Stomach (tissue), 9 donors: ENCODE data around the gene BRAF. TPM values are rescaled to one million over a fixed set of nuclear protein-coding genes. Genes with fewer than 3 reads are reported as not detected.
A peak's percentile ranks its signal among the peaks of the same experiment; 100 is the strongest.
"Not testable (repeated sequence)": the region's sequence is repeated elsewhere in the genome, so short reads cannot be mapped to it uniquely, and the experiment has no call there.

ENCODE experiments used
- DNase-seq, 2 donors: peaks; one replicate each; pipeline versions ENCODE4 v3.0.0 to v3.0.0-alpha.2; 2013 to 2019
- H3K27ac ChIP-seq, 5 donors: fragments of 200-600 bp in 4 of 5; sonication (generic) in 4 of 5; one replicate each; pipeline ENCODE4 v1.5.1; 2013 to 2019; ENCODE audit warnings: mild to moderate bottlenecking in 1 of 5, moderate library complexity in 1 of 5
- H3K27me3 ChIP-seq, 3 donors: fragments of 200-600 bp; sonication (generic); one replicate each; pipeline ENCODE4 v1.5.1; 2017 to 2019; ENCODE audit warnings: mixed run types in 1 of 3
- H3K36me3 ChIP-seq, 4 donors: fragments of 200-600 bp; sonication (generic); 1 replicate in 3 of 4; 2 replicates in 1 of 4; pipeline ENCODE4 v1.5.1; 2016 to 2019
- H3K4me1 ChIP-seq, 4 donors: fragments of 200-600 bp; sonication (generic); one replicate each; pipeline ENCODE4 v1.5.1; 2016 to 2019
- H3K4me3 ChIP-seq, 4 donors: fragments of 200-600 bp; sonication (generic) in 3 of 4; one replicate each; pipeline ENCODE4 v1.5.1; 2016 to 2019; ENCODE audit warnings: mild to moderate bottlenecking in 1 of 4
- H3K9me3 ChIP-seq, 4 donors: fragments of 200-600 bp; sonication (generic); one replicate each; pipeline ENCODE4 v1.5.1; 2016 to 2019
- CTCF ChIP-seq, 7 experiments: fragments of 450-650 bp in 4 of 7; fragments of 200-600 bp in 3 of 7; sonication (generic) in 3 of 7; IDR thresholded peaks; one replicate each; pipeline ENCODE4 v1.5.1; 2016 to 2019; ENCODE audit warnings: antibody characterized with exemption in 7 of 7, control low read depth in 2 of 7, mild to moderate bottlenecking in 1 of 7
- EP300 ChIP-seq: sonication (generic); formaldehyde crosslinking; IDR thresholded peaks from one replicate; pipeline ENCODE4 v1.6.1; 2017; ENCODE audit warnings: antibody characterized with exemption
- POLR2A ChIP-seq, 4 donors: fragments of 450-650 bp; IDR thresholded peaks; one replicate each; pipeline ENCODE4 v1.6.1; 2016; ENCODE audit warnings: antibody characterized with exemption in 4 of 4, control low read depth in 2 of 4, mild to moderate bottlenecking in 1 of 4, moderate library complexity in 1 of 4
- POLR2AphosphoS5 ChIP-seq, 3 donors: sonication (generic); formaldehyde crosslinking; IDR thresholded peaks; one replicate each; pipeline ENCODE4 v1.6.1; 2016; ENCODE audit warnings: antibody characterized with exemption in 3 of 3
- WGBS, 5 donors: extraction: QIAGEN DNeasy Blood & Tissue Kit in 3 of 5; methylation state at CpG; one replicate each; pipeline versions ENCODE4 v1.1.5 to v1.1.7; 2013 to 2018; 5-methylcytosine and 5-hydroxymethylcytosine counted together
- intact Hi-C: fragments of 100-400 bp; cut with DNase I; formaldehyde crosslinking; loops from one replicate; pipeline ENCODE4 v1.15.1; 2023; ENCODE audit warnings: low total_unique reads
- polyA plus RNA-seq, 3 donors: library from polyadenylated mRNA; stranded (reverse); fragments of 200-250 nt; gene quantifications; one replicate each; pipeline ENCODE4 v1.2.3, GENCODE V29; 2013
- total RNA-seq, 5 donors: library from RNA; depleted of rRNA; stranded (reverse); fragments of >200 nt; gene quantifications; one replicate each; pipeline versions ENCODE4 v1.1.0 to v1.2.3, GENCODE V29; 2014 to 2016
- donor health status: healthy with polysubstance abuse.
- donor health status: Bipolar disorder and iron deficiency.
- donor health status: healthy.

BRAF gene
- total and polyA plus RNA-seq, 8 donors = 3.9 to 105 (median 33.3) TPM

DNA sequence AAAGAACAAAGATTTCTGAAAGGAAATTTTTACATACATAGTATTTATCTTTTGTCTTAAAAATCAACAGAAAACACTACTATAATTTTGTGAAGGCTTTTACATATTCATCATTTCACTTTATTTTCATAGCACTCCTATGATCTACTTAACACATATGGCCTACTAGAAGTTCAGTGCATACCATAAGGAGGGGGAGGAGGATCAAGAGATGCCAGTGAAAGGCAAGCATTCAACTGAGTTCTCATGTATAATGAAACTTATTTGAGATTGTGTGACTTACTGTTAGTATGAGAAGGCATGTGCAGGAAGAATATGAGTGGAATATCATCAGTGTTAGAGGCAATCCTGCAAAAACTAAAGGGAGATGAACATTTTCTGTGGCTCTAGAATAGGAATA, 10.6 kb downstream of the BRAF start:
- no peak for DNase-seq
- Histone ChIP-seq H3K4me3 (no peak overlapping the region), H3K4me1 (peaks cover 13 to 44% (median 29%) of the 10 kb centered on the region in 4 donors), H3K36me3 (no peaks in the 10 kb centered on the region), H3K9me3 (no peaks in the 10 kb centered on the region), H3K27ac (no peak overlapping the region), H3K27me3 (no peaks in the 10 kb centered on the region)
- TF ChIP-seq POLR2A (IDR thresholded peaks at IDR 0.05) (no peak), EP300 (no peak), CTCF (IDR thresholded peaks at IDR 0.05) (no peak), POLR2AphosphoS5 (IDR thresholded peaks at IDR 0.05) (no peak)
- intact Hi-C loops = no loop called here

DNA sequence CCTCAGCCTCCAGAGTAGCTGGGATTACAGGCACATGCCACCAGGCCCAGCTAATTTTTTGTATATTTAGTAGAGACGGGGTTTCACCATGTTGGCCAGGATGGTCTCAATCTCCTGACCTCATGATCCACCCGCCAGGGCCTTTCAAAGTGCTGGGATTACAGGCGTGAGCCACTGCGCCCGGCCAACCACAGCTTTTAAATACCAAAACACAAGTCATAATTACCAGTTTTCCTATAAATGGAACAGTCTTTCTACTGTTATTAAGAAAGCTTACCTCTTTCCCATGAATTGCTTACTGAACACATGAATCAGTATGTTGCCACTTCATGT, 11.2 kb downstream of the BRAF start:
- peak overlapping the region in 1 of 5 donors; percentile 5 for H3K27ac ChIP-seq
- H3K9me3 ChIP-seq, DNase-seq, intact Hi-C loops, H3K4me3 ChIP-seq, H3K36me3 ChIP-seq, H3K27me3 ChIP-seq: not testable (repeated sequence)
- WGBS, 5 donors = 64 to 85% (median 72%) methylated on average over 5 of the region's 5 CpGs
- peaks cover 13 to 46% (median 29%) of the 10 kb centered on the region in 4 donors for H3K4me1 ChIP-seq

- intact Hi-C loops = no loop called here
- Histone ChIP-seq H3K9me3 (no peaks in the 10 kb centered on the region), H3K27ac (no peak overlapping the region), H3K36me3 (no peaks in the 10 kb centered on the region), H3K4me1 (peaks cover 13 to 42% (median 25%) of the 10 kb centered on the region in 4 donors), H3K4me3 (no peak overlapping the region), H3K27me3 (no peaks in the 10 kb centered on the region)
- WGBS, 5 donors = 29 to 90% (median 42%) methylated on average over 1 of the region's 1 CpG
- TF ChIP-seq POLR2AphosphoS5 (IDR thresholded peaks at IDR 0.05) (no peak), CTCF (IDR thresholded peaks at IDR 0.05) (no peak), POLR2A (IDR thresholded peaks at IDR 0.05) (no peak), EP300 (no peak)
- DNase-seq = no peak
Measured at GRCh38 chr7:140911746-140912145, 13.0 kb downstream of the BRAF start.

- no peak for TF ChIP-seq POLR2A (IDR thresholded peaks at IDR 0.05)
- no peak for TF ChIP-seq CTCF (IDR thresholded peaks at IDR 0.05)
- no peak for TF ChIP-seq POLR2AphosphoS5 (IDR thresholded peaks at IDR 0.05)
- TF ChIP-seq EP300 = no peak
- no peak for DNase-seq
Measured at GRCh38 chr7:140909476-140910161, 15.1 kb downstream of the BRAF start.

DNA sequence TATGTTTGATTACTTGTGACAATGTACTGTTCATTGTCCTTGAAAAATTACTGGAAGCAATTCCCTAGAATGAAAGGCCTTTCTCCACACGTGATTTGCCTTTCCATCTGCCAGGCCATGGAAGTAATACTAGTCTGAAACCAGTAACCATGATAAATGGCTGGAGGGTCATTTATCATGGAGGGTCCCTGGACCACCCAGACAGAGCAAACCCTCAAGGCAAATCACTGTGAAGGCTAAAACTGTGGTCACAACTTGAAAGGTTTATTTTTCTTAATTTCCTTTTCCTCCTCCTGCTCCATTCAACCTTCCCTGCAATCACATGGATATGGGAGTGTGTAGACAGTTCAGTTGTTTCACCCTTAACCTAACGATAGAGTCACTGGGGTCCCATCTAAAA, 16.4 kb downstream of the BRAF start:
- 65 to 93% (median 70%) methylated on average over 2 of the region's 2 CpGs for WGBS, 5 donors
- Histone ChIP-seq H3K36me3 (no peaks in the 10 kb centered on the region), H3K9me3 (no peaks in the 10 kb centered on the region), H3K4me3 (no peak overlapping the region), H3K27ac (no peak overlapping the region), H3K27me3 (no peaks in the 10 kb centered on the region), H3K4me1 (peaks cover 4 to 30% (median 14%) of the 10 kb centered on the region in 4 donors)
- intact Hi-C loops = no loop called here
- DNase-seq = no peak
- TF ChIP-seq CTCF (IDR thresholded peaks at IDR 0.05) (no peak), EP300 (no peak), POLR2A (IDR thresholded peaks at IDR 0.05) (no peak), POLR2AphosphoS5 (IDR thresholded peaks at IDR 0.05) (no peak)

More at GRCh38 chr7:140909476-140910161, 15.1 kb downstream of the BRAF start:
- H3K27me3 ChIP-seq = no peaks in the 10 kb centered on the region
- no peak overlapping the region for H3K27ac ChIP-seq
- WGBS, 5 donors = 89 to 94% (median 90%) methylated on average over 5 of the region's 5 CpGs
- intact Hi-C loops = no loop called here
- H3K36me3 ChIP-seq = no peaks in the 10 kb centered on the region
- H3K4me1 ChIP-seq = peaks cover 13 to 42% (median 22%) of the 10 kb centered on the region in 4 donors
- no peak overlapping the region for H3K4me3 ChIP-seq
- no peaks in the 10 kb centered on the region for H3K9me3 ChIP-seq
